ENCODE results near the gene ZNF331.

The ZNF331 gene

GRCh38 chr19:53626976-53627375 is 89.0 kb downstream of the ZNF331 start:
- DNase-seq (ENCODE audit: low spot score) = no peak
